Vagina (tissue), 2 donors: ENCODE measurements around the gene CASP3. TPM values are rescaled to one million over a fixed set of nuclear protein-coding genes. Genes with fewer than 3 reads are reported as not detected.

ENCODE experiments used
- DNase-seq, 2 donors: peaks; one replicate each; pipeline ENCODE4 v3.0.0-alpha.2; 2017; ENCODE audit errors: extremely low spot score in 2 of 2
- H3K27ac ChIP-seq: fragments of 200-600 bp; sonication (generic); one replicate; pipeline ENCODE4 v1.5.1; 2019
- H3K27me3 ChIP-seq: fragments of 200-600 bp; sonication (generic); one replicate; pipeline ENCODE4 v1.5.1; 2019
- H3K36me3 ChIP-seq, 2 donors: fragments of 200-600 bp; sonication (generic); one replicate each; pipeline ENCODE4 v1.5.1; 2017 to 2019
- H3K4me1 ChIP-seq: fragments of 200-600 bp; sonication (generic); one replicate; pipeline ENCODE4 v1.5.1; 2019
- H3K4me3 ChIP-seq, 2 donors: fragments of 200-600 bp; sonication (generic); 1 replicate in 1 of 2; 2 replicates in 1 of 2; pipeline ENCODE4 v1.5.1; 2016 to 2019
- H3K9me3 ChIP-seq: fragments of 200-600 bp; sonication (generic); one replicate; pipeline ENCODE4 v1.5.1; 2019
- CTCF ChIP-seq, 3 experiments: fragments of 450-650 bp in 2 of 3; fragments of 200-600 bp in 1 of 3; sonication (generic) in 1 of 3; IDR thresholded peaks; one replicate each; pipeline ENCODE4 v1.5.1; 2017 to 2019; ENCODE audit warnings: antibody characterized with exemption in 3 of 3, mild to moderate bottlenecking in 2 of 3, moderate library complexity in 2 of 3
- POLR2A ChIP-seq, 2 donors: fragments of 450-650 bp; IDR thresholded peaks; one replicate each; pipeline ENCODE4 v1.6.1; 2017; ENCODE audit warnings: antibody characterized with exemption in 2 of 2, mild to moderate bottlenecking in 2 of 2, moderate library complexity in 2 of 2
- POLR2AphosphoS5 ChIP-seq, 2 donors: sonication (generic); formaldehyde crosslinking; IDR thresholded peaks; one replicate each; pipeline ENCODE4 v1.9.0; 2017; ENCODE audit warnings: antibody characterized with exemption in 2 of 2, mild to moderate bottlenecking in 2 of 2, low read depth in 1 of 2; ENCODE audit not compliant: insufficient read depth in 1 of 2
- intact Hi-C: fragments of 100-400 bp; cut with DNase I; formaldehyde crosslinking; loops from one replicate; pipeline ENCODE4 v1.15.1; 2023
- total RNA-seq: library from RNA; depleted of rRNA; stranded (reverse); fragments of >200 nt; gene quantifications from one replicate; pipeline ENCODE4 v1.2.3, GENCODE V29; 2016

The CASP3 gene
- total RNA-seq, 1 donor from 2014 or later, result 11.3 TPM

GRCh38 chr4:184599492-184600135 lies 49.6 kb downstream of the CASP3 start:
- intact Hi-C loops, result no loop called here
- TF ChIP-seq POLR2A (IDR thresholded peaks at IDR 0.05), result no peak
- no peak for TF ChIP-seq CTCF (IDR thresholded peaks at IDR 0.05)
- no peak for TF ChIP-seq POLR2AphosphoS5 (IDR thresholded peaks at IDR 0.05; ENCODE audit: insufficient read depth in 1 of 2, low read depth in 1 of 2)

GRCh38 chr4:184598753-184599491 lies 50.3 kb downstream of the CASP3 start:
- no peak overlapping the region for H3K4me3 ChIP-seq
- no peaks in the 10 kb centered on the region for H3K27me3 ChIP-seq
- no peak for DNase-seq
- no peaks in the 10 kb centered on the region for H3K9me3 ChIP-seq
- H3K27ac ChIP-seq, result no peak overlapping the region
- no peaks in the 10 kb centered on the region for H3K4me1 ChIP-seq
- no peaks in the 10 kb centered on the region for H3K36me3 ChIP-seq
- TF ChIP-seq POLR2A (IDR thresholded peaks at IDR 0.05), result no peak
- no peak for TF ChIP-seq CTCF (IDR thresholded peaks at IDR 0.05)
- no peak for TF ChIP-seq POLR2AphosphoS5 (IDR thresholded peaks at IDR 0.05; ENCODE audit: insufficient read depth in 1 of 2, low read depth in 1 of 2)
- intact Hi-C loops, result no loop called here

More at GRCh38 chr4:184599492-184600135, 49.6 kb downstream of the CASP3 start:
- DNase-seq, result no peak
- Histone ChIP-seq H3K4me3 (no peak overlapping the region), H3K4me1 (no peaks in the 10 kb centered on the region), H3K9me3 (no peaks in the 10 kb centered on the region), H3K27ac (no peak overlapping the region), H3K36me3 (no peaks in the 10 kb centered on the region), H3K27me3 (no peaks in the 10 kb centered on the region)

GRCh38 chr4:184596617-184597185 lies 52.5 kb downstream of the CASP3 start:
- H3K4me3 ChIP-seq, result no peak overlapping the region
- peak in 1 of 2 donors; percentile 81 for DNase-seq
- H3K4me1 ChIP-seq, result no peaks in the 10 kb centered on the region
- no peak overlapping the region for H3K27ac ChIP-seq
- no peaks in the 10 kb centered on the region for H3K36me3 ChIP-seq
- no peak for TF ChIP-seq POLR2AphosphoS5 (IDR thresholded peaks at IDR 0.05; ENCODE audit: insufficient read depth in 1 of 2, low read depth in 1 of 2)
- TF ChIP-seq CTCF (IDR thresholded peaks at IDR 0.05), result no peak
- TF ChIP-seq POLR2A (IDR thresholded peaks at IDR 0.05), result no peak
- H3K9me3 ChIP-seq, result no peaks in the 10 kb centered on the region
- H3K27me3 ChIP-seq, result no peaks in the 10 kb centered on the region
- intact Hi-C loops, result no loop called here

- Histone ChIP-seq H3K4me3 (no peak overlapping the region), H3K36me3 (no peaks in the 10 kb centered on the region), H3K4me1 (no peaks in the 10 kb centered on the region), H3K9me3 (no peaks in the 10 kb centered on the region), H3K27me3 (no peaks in the 10 kb centered on the region), H3K27ac (no peak overlapping the region)
- intact Hi-C loops, result no loop called here
- peak in 1 of 2 donors; percentile 56 for DNase-seq
- TF ChIP-seq POLR2AphosphoS5 (IDR thresholded peaks at IDR 0.05; ENCODE audit: insufficient read depth in 1 of 2, low read depth in 1 of 2) (no peak), CTCF (IDR thresholded peaks at IDR 0.05) (no peak), POLR2A (IDR thresholded peaks at IDR 0.05) (no peak)
Measured at GRCh38 chr4:184596044-184596616, 53.1 kb downstream of the CASP3 start.
